GM13977 (cell line): ENCODE measurements around the gene SLC6A11.

Source experiments
- DNase-seq: peaks from one replicate; pipeline ENCODE4 v3.0.0; 2012; ENCODE audit warnings: low spot score
- CTCF ChIP-seq: IDR thresholded peaks from 2 replicates; pipeline ENCODE4 v1.5.1; 2012; ENCODE audit warnings: mild to moderate bottlenecking, control low read depth; ENCODE audit not compliant: insufficient read depth; ENCODE audit errors: extremely low read depth, missing control alignments
- in situ Hi-C: fragments of 300-500 bp; cut with MboI; formaldehyde crosslinking; loops from one replicate; pipeline ENCODE4 v1.12.0; 2022; ENCODE audit warnings: low sequenced_read_pairs, low pct_unique_long_range_greater_than_20kb, mixed read lengths, inconsistent platforms; ENCODE audit not compliant: unreplicated experiment

Gene SLC6A11

GRCh38 chr3:10975695-10976234, 159.7 kb downstream of the SLC6A11 start:
- no peak for DNase-seq
- in situ Hi-C loops, result no loop called here
- TF ChIP-seq CTCF, result no peak

DNA sequence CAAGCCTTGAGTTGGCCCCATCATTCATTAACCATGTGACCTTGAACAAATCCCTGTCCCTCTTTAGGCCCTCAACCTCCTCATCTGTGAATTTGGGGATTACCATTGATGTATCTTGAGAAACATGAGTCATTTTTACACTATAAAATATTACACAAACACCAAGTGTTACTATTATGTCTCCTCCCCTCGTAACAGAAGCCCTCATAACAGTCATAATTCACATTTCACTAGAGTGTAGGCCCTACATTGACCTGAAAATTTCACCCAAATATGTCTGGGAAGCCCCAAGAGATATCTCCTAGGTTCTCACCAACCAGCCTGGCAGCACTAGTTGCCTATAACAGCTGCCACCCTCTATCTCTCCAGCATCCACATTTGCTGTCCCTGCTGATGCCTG, 160.7 kb downstream of the SLC6A11 start:
- TF ChIP-seq CTCF, result no peak
- DNase-seq, result no peak
- in situ Hi-C loops, result no loop called here

- TF ChIP-seq CTCF, result no peak
- in situ Hi-C loops, result no loop called here
- DNase-seq, result no peak
Observed at GRCh38 chr3:10977892-10978510, 162.0 kb downstream of the SLC6A11 start.

GRCh38 chr3:10978956-10979355, 162.9 kb downstream of the SLC6A11 start:
- no peak for TF ChIP-seq CTCF
- no peak for DNase-seq
- in situ Hi-C loops, result no loop called here

GRCh38 chr3:10980312-10980711, 164.3 kb downstream of the SLC6A11 start:
- TF ChIP-seq CTCF, result no peak
- in situ Hi-C loops, result no loop called here

DNA sequence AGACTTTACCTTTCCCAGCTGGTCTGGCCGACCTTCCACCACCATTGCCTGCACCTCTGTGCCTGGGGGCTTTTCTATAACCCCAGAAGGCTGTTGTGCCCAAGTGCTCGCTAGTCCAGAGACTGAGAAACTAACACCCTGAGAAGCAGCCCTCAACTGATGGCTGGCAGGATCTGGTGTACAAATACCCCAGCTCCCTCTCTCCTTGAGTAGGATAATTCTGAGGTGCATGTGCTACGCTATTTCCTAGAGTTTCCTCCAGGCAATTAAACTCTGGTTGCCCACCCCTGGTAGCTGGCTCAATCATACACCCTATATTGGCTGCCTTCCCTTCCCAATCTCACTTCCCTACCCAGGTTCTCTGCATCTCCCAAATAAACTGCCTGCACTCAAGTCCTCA, 165.0 kb downstream of the SLC6A11 start:
- no peak for TF ChIP-seq CTCF
- in situ Hi-C loops, result no loop called here
- no peak for DNase-seq

More at GRCh38 chr3:10980312-10980711, 164.3 kb downstream of the SLC6A11 start:
- DNase-seq, result no peak
